Right ventricle myocardium inferior (tissue), 1 donor: Measurements from ENCODE around the gene PHLPP2. TPM values are rescaled to one million over a fixed set of nuclear protein-coding genes. Genes with fewer than 3 reads are reported as not detected.
A peak's percentile ranks its signal among the peaks of the same experiment; 100 is the strongest.
"Not testable (repeated sequence)": the region's sequence is repeated elsewhere in the genome, so short reads cannot be mapped to it uniquely, and the experiment has no call there.

ENCODE experiments used
- ATAC-seq: fragments of 200-7000 bp; cut with Tn5 transposase; one replicate; pipeline ENCODE4 v1.9.1; 2020; ENCODE audit warnings: mild to moderate bottlenecking, moderate library complexity
- DNase-seq: peaks from one replicate; pipeline ENCODE4 v3.0.0; 2021; ENCODE audit errors: missing footprints
- intact Hi-C: fragments of 100-400 bp; cut with DNase I; formaldehyde crosslinking; loops from one replicate; pipeline ENCODE4 v1.11.0; 2022
- total RNA-seq: library from RNA; stranded (reverse); fragmentation: NEBNext Ultra II Directional; extraction: Animal tissue kit (Norgen Biotek cat#: 25700); gene quantifications from one replicate; pipeline ENCODE4 v1.2.1, GENCODE V29; 2021
- donor health status: DM: no; HTN: yes; CAD: no; lungs with severe emphysema.

The PHLPP2 gene
- total RNA-seq, 1 donor from 2014 or later: 2.1 TPM

GRCh38 chr16:71630808-71631207, 93.7 kb downstream of the PHLPP2 start:
- DNase-seq (no peak), ATAC-seq (no peak)
- intact Hi-C loops: no loop called here

- intact Hi-C loops: no loop called here
- ATAC-seq: no peak
- DNase-seq: no peak
Measured at GRCh38 chr16:71629278-71630016, 95.1 kb downstream of the PHLPP2 start.

GRCh38 chr16:71628810-71629209, 95.7 kb downstream of the PHLPP2 start:
- intact Hi-C loops: no loop called here
- ATAC-seq (no peak), DNase-seq (no peak)

- ATAC-seq (no peak), DNase-seq (no peak)
- intact Hi-C loops: no loop called here
Measured at GRCh38 chr16:71627731-71628181, 96.7 kb downstream of the PHLPP2 start.

GRCh38 chr16:71626858-71627213, 97.7 kb downstream of the PHLPP2 start:
- intact Hi-C loops: no loop called here
- no peak for ATAC-seq
- no peak for DNase-seq

- ATAC-seq (no peak), DNase-seq (no peak)
- intact Hi-C loops: no loop called here
Measured at GRCh38 chr16:71626018-71626857, 98.3 kb downstream of the PHLPP2 start, which contains the start of gene MARVELD3. Gene MARVELD3, plus strand, starts transcription at chr16:71626184. Its CDS starts 46 bp downstream, at chr16:71626230.

GRCh38 chr16:71625113-71625850, 99.2 kb downstream of the PHLPP2 start:
- intact Hi-C loops: no loop called here
- no peak for ATAC-seq
- no peak for DNase-seq

GRCh38 chr16:71623597-71623996, 100.9 kb downstream of the PHLPP2 start:
- ATAC-seq (no peak), DNase-seq (no peak)
- intact Hi-C loops: no loop called here

GRCh38 chr16:71622088-71622487, 102.4 kb downstream of the PHLPP2 start:
- ATAC-seq (no peak), DNase-seq (no peak)
- intact Hi-C loops: no loop called here

GRCh38 chr16:71618429-71618828, 106.1 kb downstream of the PHLPP2 start:
- intact Hi-C loops: loop anchor here (10.0 kb wide), 1 partner anchor 204 kb away; no protein-coding TSS in a partner anchor
- ATAC-seq (no peak), DNase-seq (no peak)

GRCh38 chr16:71614956-71615355, 109.5 kb downstream of the PHLPP2 start:
- not testable (repeated sequence) for ATAC-seq, DNase-seq
- intact Hi-C loops: loop anchor here (10.0 kb wide), 1 partner anchor 200 kb away; no protein-coding TSS in a partner anchor

GRCh38 chr16:71610936-71611871, 113.3 kb downstream of the PHLPP2 start:
- peak; percentile 64 for ATAC-seq
- intact Hi-C loops: loop anchor here (10.0 kb wide), 1 partner anchor 196 kb away; no protein-coding TSS in a partner anchor

GRCh38 chr16:71610447-71610846, 114.1 kb downstream of the PHLPP2 start:
- intact Hi-C loops: loop anchor here (10.0 kb wide), 1 partner anchor 196 kb away; no protein-coding TSS in a partner anchor

More at GRCh38 chr16:71610936-71611871, 113.3 kb downstream of the PHLPP2 start:
- DNase-seq: no peak

GRCh38 chr16:71609066-71609465, 115.4 kb downstream of the PHLPP2 start:
- DNase-seq: no peak
- ATAC-seq: no peak
- intact Hi-C loops: no loop called here

More at GRCh38 chr16:71610447-71610846, 114.1 kb downstream of the PHLPP2 start:
- DNase-seq (no peak), ATAC-seq (no peak)

- ATAC-seq: no peak
- no peak for DNase-seq
- intact Hi-C loops: no loop called here
Measured at GRCh38 chr16:71600822-71601221, 123.7 kb downstream of the PHLPP2 start.

GRCh38 chr16:71598426-71598825, 126.1 kb downstream of the PHLPP2 start:
- DNase-seq, ATAC-seq, intact Hi-C loops: not testable (repeated sequence)

- intact Hi-C loops: not testable (repeated sequence)
Measured at GRCh38 chr16:71595340-71595826, 129.1 kb downstream of the PHLPP2 start.

More at GRCh38 chr16:71595340-71595826, 129.1 kb downstream of the PHLPP2 start:
- DNase-seq, ATAC-seq: not testable (repeated sequence)
